ENCODE results near the gene SETD4. TPM values are rescaled to one million over a fixed set of nuclear protein-coding genes. Genes with fewer than 3 reads are reported as not detected.

SETD4 gene
- total RNA-seq, 1 experiment from 2014 or later, result 22.7 TPM

- H3K4me1 ChIP-seq (ENCODE audit: control insufficient read depth in 1 of 2, insufficient read depth in 2 of 2, low read length in 2 of 2), result no peaks in the 10 kb centered on the region
- H3K9me2 ChIP-seq (ENCODE audit: insufficient read depth), result no peaks in the 10 kb centered on the region
- no peak overlapping the region for H3K4me2 ChIP-seq (ENCODE audit: low read length)
- TF ChIP-seq EZH2phosphoT487 (IDR thresholded peaks at IDR 0.05; ENCODE audit: borderline replicate concordance) (no peak), YY1 (IDR thresholded peaks at IDR 0.05; ENCODE audit: extremely low read depth, insufficient replicate concordance, low read depth, low read length) (no peak), CEBPB (IDR thresholded peaks at IDR 0.05; ENCODE audit: low read depth) (no peak), EGR1 (IDR thresholded peaks at IDR 0.05; ENCODE audit: low read depth) (no peak), EZH2 (IDR thresholded peaks at IDR 0.05) (no peak), ZNF274 (IDR thresholded peaks at IDR 0.05; ENCODE audit: low read depth, low read length) (no peak), FOSL1 (IDR thresholded peaks at IDR 0.05; ENCODE audit: low read depth) (no peak), CBX3 (IDR thresholded peaks at IDR 0.05; ENCODE audit: low read depth) (no peak), ATF3 (IDR thresholded peaks at IDR 0.05) (no peak), SP1 (IDR thresholded peaks at IDR 0.05; ENCODE audit: low read depth) (no peak)
- TF ChIP-seq, protein P1, sequence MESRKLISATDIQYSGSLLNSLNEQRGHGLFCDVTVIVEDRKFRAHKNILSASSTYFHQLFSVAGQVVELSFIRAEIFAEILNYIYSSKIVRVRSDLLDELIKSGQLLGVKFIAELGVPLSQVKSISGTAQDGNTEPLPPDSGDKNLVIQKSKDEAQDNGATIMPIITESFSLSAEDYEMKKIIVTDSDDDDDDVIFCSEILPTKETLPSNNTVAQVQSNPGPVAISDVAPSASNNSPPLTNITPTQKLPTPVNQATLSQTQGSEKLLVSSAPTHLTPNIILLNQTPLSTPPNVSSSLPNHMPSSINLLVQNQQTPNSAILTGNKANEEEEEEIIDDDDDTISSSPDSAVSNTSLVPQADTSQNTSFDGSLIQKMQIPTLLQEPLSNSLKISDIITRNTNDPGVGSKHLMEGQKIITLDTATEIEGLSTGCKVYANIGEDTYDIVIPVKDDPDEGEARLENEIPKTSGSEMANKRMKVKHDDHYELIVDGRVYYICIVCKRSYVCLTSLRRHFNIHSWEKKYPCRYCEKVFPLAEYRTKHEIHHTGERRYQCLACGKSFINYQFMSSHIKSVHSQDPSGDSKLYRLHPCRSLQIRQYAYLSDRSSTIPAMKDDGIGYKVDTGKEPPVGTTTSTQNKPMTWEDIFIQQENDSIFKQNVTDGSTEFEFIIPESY (IDR thresholded peaks at IDR 0.05; ENCODE audit: extremely low read depth, insufficient replicate concordance, low read length), result no peak
- DNase-seq (ENCODE audit: low read depth, low spot score) (no peak), ATAC-seq (no peak)
- no peaks in the 10 kb centered on the region for H4K20me1 ChIP-seq (ENCODE audit: insufficient read depth)
- ChIA-PET CTCF (interaction anchor here (0.6 kb wide), 1 partner anchor 16 kb away, joined by 4 read pairs; no protein-coding TSS in a partner anchor), POLR2A (no interaction called here), RAD21 (ENCODE audit: low non-redundant PET in 1 of 2, low total read pairs in 2 of 2, uncharacterized antibody in 2 of 2, unreplicated experiment in 2 of 2) (no interaction called here)
- no peak overlapping the region for H3K27ac ChIP-seq (ENCODE audit: low read depth, low read length)
- no peak overlapping the region for H3K4me3 ChIP-seq (replicated peaks in 1 of 2; ENCODE audit: low read depth in 1 of 2, low read length in 2 of 2)
- no peak overlapping the region for H2AFZ ChIP-seq (ENCODE audit: low read depth, low read length, poor library complexity, severe bottlenecking)
- no TSS peak for BruUV-seq (replicated peaks)
- H3K36me3 ChIP-seq (ENCODE audit: control insufficient read depth in 1 of 2, insufficient read depth in 2 of 2, low read length in 2 of 2), result peaks cover 31 to 44% of the 10 kb centered on the region in 2 experiments; a peak in 3 of 4 replicates
- intact Hi-C loops (cut with micrococcal nuclease), result no loop called here
- H3K27me3 ChIP-seq (ENCODE audit: insufficient read depth, low read length), result no peaks in the 10 kb centered on the region
- no peak overlapping the region for H3K9ac ChIP-seq (ENCODE audit: low read length)
- H3K79me2 ChIP-seq (ENCODE audit: insufficient read depth, low read length), result no peaks in the 10 kb centered on the region
- H3K9me3 ChIP-seq (ENCODE audit: control insufficient read depth in 1 of 2, insufficient read depth in 1 of 2, low read depth in 1 of 2, low read length in 2 of 2), result no peaks in the 10 kb centered on the region
These were observed 18.4 kb downstream of the SETD4 start for GRCh38 chr21:36041910-36042309.
